Hepatocyte (in vitro differentiated cells): ENCODE results near the gene PAFAH1B1. TPM values are rescaled to one million over a fixed set of nuclear protein-coding genes. Genes with fewer than 3 reads are reported as not detected.

Experiments
- DNase-seq: peaks from one replicate; pipeline ENCODE4 v3.0.0-alpha.2; 2016; ENCODE audit warnings: low spot score
- H2AFZ ChIP-seq: fragments of 200-600 bp; sonication (generic); 2 replicates; pipeline ENCODE4 v1.6.0; 2016; ENCODE audit warnings: antibody characterized with exemption, mild to moderate bottlenecking
- H3K27ac ChIP-seq: fragments of 200-600 bp; sonication (generic); 2 replicates; pipeline ENCODE4 v1.5.1; 2016; ENCODE audit warnings: mild to moderate bottlenecking
- H3K27me3 ChIP-seq: fragments of 200-600 bp; sonication (generic); 2 replicates; pipeline ENCODE4 v1.6.1; 2016
- H3K36me3 ChIP-seq: fragments of 200-600 bp; sonication (generic); replicated peaks from 2 replicates; pipeline ENCODE4 v1.5.1; 2016; ENCODE audit warnings: low read depth; ENCODE audit not compliant: insufficient read depth
- H3K4me1 ChIP-seq: fragments of 200-600 bp; sonication (generic); 2 replicates; pipeline ENCODE4 v1.5.1; 2016; ENCODE audit warnings: mild to moderate bottlenecking, moderate library complexity; ENCODE audit not compliant: insufficient read depth
- H3K4me2 ChIP-seq: fragments of 200-600 bp; sonication (generic); 2 replicates; pipeline ENCODE4 v1.6.0; 2016
- H3K4me3 ChIP-seq: fragments of 200-600 bp; sonication (generic); 2 replicates; pipeline ENCODE4 v1.5.1; 2016; ENCODE audit warnings: mild to moderate bottlenecking
- H3K79me2 ChIP-seq: fragments of 200-600 bp; sonication (generic); 2 replicates; pipeline ENCODE4 v1.6.0; 2017; ENCODE audit warnings: mild to moderate bottlenecking
- H3K9me2 ChIP-seq: fragments of 200-600 bp; sonication (generic); replicated peaks from 2 replicates; pipeline ENCODE4 v1.6.0; 2017; ENCODE audit warnings: mild to moderate bottlenecking; ENCODE audit not compliant: insufficient read depth
- H3K9me3 ChIP-seq: fragments of 200-600 bp; sonication (generic); 2 replicates; pipeline ENCODE4 v1.5.1; 2016; ENCODE audit warnings: low read depth, mild to moderate bottlenecking
- H4K20me1 ChIP-seq: fragments of 200-600 bp; sonication (generic); 2 replicates; pipeline ENCODE4 v1.6.0; 2016; ENCODE audit warnings: mild to moderate bottlenecking; ENCODE audit not compliant: insufficient read depth, poor library complexity, severe bottlenecking
- CTCF ChIP-seq: fragments of 200-600 bp; sonication (generic); IDR thresholded peaks from 2 replicates; pipeline ENCODE4 v1.5.1; 2016; ENCODE audit warnings: antibody characterized with exemption, mild to moderate bottlenecking; ENCODE audit not compliant: poor library complexity
- EZH2 ChIP-seq: fragments of 200-600 bp; sonication (generic); IDR thresholded peaks from 2 replicates; pipeline ENCODE4 v1.6.1; 2016; ENCODE audit warnings: antibody characterized with exemption, mild to moderate bottlenecking, borderline replicate concordance
- EZH2phosphoT487 ChIP-seq: fragments of 200-600 bp; sonication (generic); IDR thresholded peaks from one replicate; pipeline ENCODE4 v1.6.1; 2018; ENCODE audit warnings: antibody characterized with exemption, mild to moderate bottlenecking, low read depth, moderate library complexity; ENCODE audit not compliant: unreplicated experiment, severe bottlenecking
- WGBS: methylation state at CpG from one replicate; pipeline ENCODE4 v1.1.6; 2016; ENCODE audit warnings: low lambda C conversion rate; ENCODE audit errors: missing lambda C conversion rate; 5-methylcytosine and 5-hydroxymethylcytosine counted together
- polyA plus RNA-seq: library from polyadenylated mRNA; unstranded; fragments of >200 nt; fragmentation: Nextera tagmentation; extraction: Ambion mirVana; gene quantifications from 2 replicates; pipeline ENCODE4 v1.2.1, GENCODE V29; 2016
- total RNA-seq: library from RNA; depleted of rRNA; stranded (reverse); fragments of >200 nt; gene quantifications from 2 replicates; pipeline ENCODE4 v1.2.3, GENCODE V29; 2014

The PAFAH1B1 gene
- total and polyA plus RNA-seq, 2 experiments from 2014 or later = 37.5 to 91.8 TPM

- Histone ChIP-seq H4K20me1 (no peaks in the 10 kb centered on the region), H3K9me3 (no peaks in the 10 kb centered on the region), H3K4me3 (no peak overlapping the region), H2AFZ (no peak overlapping the region), H3K4me2 (no peak overlapping the region), H3K9me2 (no peaks in the 10 kb centered on the region), H3K4me1 (peaks cover 3% of the 10 kb centered on the region), H3K79me2 (no peaks in the 10 kb centered on the region), H3K36me3 (no peaks in the 10 kb centered on the region), H3K27me3 (peaks cover 16% of the 10 kb centered on the region), H3K27ac (no peak overlapping the region)
- whole genome bisulfite sequencing = 79% methylated on average over 4 of the region's 4 CpGs
- no peak for DNase-seq
- TF ChIP-seq EZH2 (no peak), CTCF (no peak), EZH2phosphoT487 (no peak)
Measured at GRCh38 chr17:2721603-2722002, 128.1 kb downstream of the PAFAH1B1 start.

- Histone ChIP-seq H3K27ac (no peak overlapping the region), H3K9me2 (no peaks in the 10 kb centered on the region), H3K36me3 (no peaks in the 10 kb centered on the region), H3K79me2 (no peaks in the 10 kb centered on the region), H4K20me1 (no peaks in the 10 kb centered on the region), H3K27me3 (peaks cover 16% of the 10 kb centered on the region), H3K4me1 (peaks cover 3% of the 10 kb centered on the region), H2AFZ (no peak overlapping the region), H3K4me2 (no peak overlapping the region), H3K9me3 (no peaks in the 10 kb centered on the region), H3K4me3 (no peak overlapping the region)
- no peak for DNase-seq
- no peak for TF ChIP-seq EZH2
- TF ChIP-seq CTCF = no peak
- TF ChIP-seq EZH2phosphoT487 = no peak
- 76% methylated on average over 10 of the region's 10 CpGs for WGBS
Measured at GRCh38 chr17:2722611-2723010, 129.2 kb downstream of the PAFAH1B1 start.

GRCh38 chr17:2723505-2723996, 130.1 kb downstream of the PAFAH1B1 start:
- no peak overlapping the region for H2AFZ ChIP-seq
- 12% methylated on average over 12 of the region's 18 CpGs for WGBS
- H3K27me3 ChIP-seq = peaks cover 16% of the 10 kb centered on the region

GRCh38 chr17:2723997-2724783, 130.7 kb downstream of the PAFAH1B1 start:
- H4K20me1 ChIP-seq = no peaks in the 10 kb centered on the region
- H3K4me1 ChIP-seq = peaks cover 3% of the 10 kb centered on the region
- H2AFZ ChIP-seq = no peak overlapping the region
- H3K79me2 ChIP-seq = no peaks in the 10 kb centered on the region
- H3K4me2 ChIP-seq = peak overlapping the region; percentile 83
- 3% methylated on average over 46 of the region's 98 CpGs for WGBS
- no peaks in the 10 kb centered on the region for H3K9me2 ChIP-seq
- H3K9me3 ChIP-seq = no peaks in the 10 kb centered on the region
- H3K4me3 ChIP-seq = no peak overlapping the region
- no peak overlapping the region for H3K27ac ChIP-seq
- no peaks in the 10 kb centered on the region for H3K36me3 ChIP-seq
- DNase-seq = peak; percentile 65
- TF ChIP-seq EZH2 (no peak), EZH2phosphoT487 (no peak), CTCF (no peak)
- peaks cover 16% of the 10 kb centered on the region for H3K27me3 ChIP-seq

More at GRCh38 chr17:2723505-2723996, 130.1 kb downstream of the PAFAH1B1 start:
- Histone ChIP-seq H3K27ac (no peak overlapping the region), H3K79me2 (no peaks in the 10 kb centered on the region), H3K36me3 (no peaks in the 10 kb centered on the region), H4K20me1 (no peaks in the 10 kb centered on the region), H3K9me3 (no peaks in the 10 kb centered on the region), H3K4me3 (no peak overlapping the region), H3K9me2 (no peaks in the 10 kb centered on the region), H3K4me2 (peak overlapping the region; percentile 83), H3K4me1 (peaks cover 3% of the 10 kb centered on the region)
- DNase-seq = no peak
- no peak for TF ChIP-seq EZH2
